Measurements from ENCODE around the gene UBXN1. TPM values are rescaled to one million over a fixed set of nuclear protein-coding genes. Genes with fewer than 3 reads are reported as not detected.

The UBXN1 gene
- total RNA-seq, 3 donors from 2014 or later, result 79.2 to 138 (median 87.3) TPM

DNA sequence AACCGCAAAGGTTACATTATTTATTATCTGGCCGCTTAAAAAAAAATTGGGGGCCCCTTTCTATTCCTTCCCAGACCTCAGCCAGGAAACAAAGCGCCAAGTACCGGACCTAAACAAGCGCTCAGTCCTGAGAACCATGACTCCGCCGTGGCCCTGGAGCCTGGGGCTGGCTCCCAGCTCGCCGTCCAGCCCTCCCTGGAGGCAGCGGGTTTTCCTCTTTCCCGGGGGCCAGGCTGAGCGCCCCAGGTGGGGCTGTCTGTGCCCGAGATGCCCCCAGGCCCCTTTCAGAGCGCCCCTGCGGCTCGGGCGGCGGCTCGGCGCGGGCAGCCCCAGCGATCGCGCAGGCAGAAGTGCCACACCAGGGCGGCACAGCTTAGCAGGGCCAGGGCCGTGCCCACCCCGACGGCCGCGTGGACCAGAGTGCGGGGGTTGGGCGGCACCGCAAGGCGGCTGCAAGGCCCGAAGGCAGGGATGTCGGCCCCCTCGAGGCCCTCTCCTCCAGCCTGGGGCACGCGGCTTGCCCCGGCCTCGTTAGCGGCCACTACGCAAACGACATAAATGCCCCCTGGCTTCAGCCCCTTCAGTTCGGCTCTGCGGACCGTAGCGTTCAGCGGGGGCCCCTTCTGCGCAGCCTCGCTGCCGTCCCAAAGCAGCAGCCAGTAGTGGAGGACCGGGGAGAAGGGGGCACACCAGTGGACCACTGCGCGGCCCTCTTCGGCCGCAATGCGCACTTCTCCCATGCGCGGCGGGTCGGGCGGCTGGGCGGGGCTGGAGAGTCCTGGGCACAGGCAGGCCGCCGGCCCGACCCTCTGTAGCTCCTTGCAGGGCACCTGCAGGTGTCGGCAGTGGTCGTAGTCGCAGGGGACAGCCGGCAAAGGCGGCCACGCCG, 8.9 kb upstream of the UBXN1 start:
- Histone ChIP-seq H3K4me1 (ENCODE audit: low read depth) (peaks cover 5% of the 10 kb centered on the region), H3K36me3 (ENCODE audit: low read depth) (no peaks in the 10 kb centered on the region), H3K9me3 (no peaks in the 10 kb centered on the region), H3K4me3 (no peak overlapping the region)
- TF ChIP-seq CTCF (IDR thresholded peaks at IDR 0.05), result no peak
- ATAC-seq, result peak; percentile 37
- intact Hi-C loops (cut with DNase I, micrococcal nuclease), result no loop called here
- peak in 1 of 3 donors; percentile 56 for DNase-seq

- intact Hi-C loops (cut with DNase I, micrococcal nuclease), result no loop called here
- DNase-seq, result peak; percentile 52 to 74 (median 68)
- Histone ChIP-seq H3K36me3 (ENCODE audit: low read depth) (no peaks in the 10 kb centered on the region), H3K4me3 (no peak overlapping the region), H3K9me3 (no peaks in the 10 kb centered on the region), H3K4me1 (ENCODE audit: low read depth) (peaks cover 18% of the 10 kb centered on the region)
- TF ChIP-seq CTCF (IDR thresholded peaks at IDR 0.05), result no peak
- peak; percentile 73 for ATAC-seq
These were observed 3.6 kb upstream of the UBXN1 start for GRCh38 chr11:62682518-62682917.

- intact Hi-C loops (cut with DNase I, micrococcal nuclease), result no loop called here
- no peak for TF ChIP-seq CTCF (IDR thresholded peaks at IDR 0.05)
- no peaks in the 10 kb centered on the region for H3K36me3 ChIP-seq (ENCODE audit: low read depth)
These were observed 2.0 kb upstream of the UBXN1 start for GRCh38 chr11:62680825-62681240.

GRCh38 chr11:62678433-62678769, 472 bp downstream of the UBXN1 start:
- ATAC-seq (peak; percentile 26), DNase-seq (no peak)
- no peak for TF ChIP-seq CTCF (IDR thresholded peaks at IDR 0.05)
- intact Hi-C loops (cut with DNase I, micrococcal nuclease), result no loop called here
- no peaks in the 10 kb centered on the region for H3K9me3 ChIP-seq
- H3K36me3 ChIP-seq (ENCODE audit: low read depth), result no peaks in the 10 kb centered on the region
- H3K4me3 ChIP-seq, result peak overlapping the region; percentile 99
- peaks cover 21% of the 10 kb centered on the region for H3K4me1 ChIP-seq (ENCODE audit: low read depth)

More at GRCh38 chr11:62680825-62681240, 2.0 kb upstream of the UBXN1 start:
- Histone ChIP-seq H3K4me3 (no peak overlapping the region), H3K9me3 (no peaks in the 10 kb centered on the region), H3K4me1 (ENCODE audit: low read depth) (peaks cover 19% of the 10 kb centered on the region)
- ATAC-seq (peak; percentile 78), DNase-seq (peak in 2 of 3 donors; percentile 34 to 65)

DNA sequence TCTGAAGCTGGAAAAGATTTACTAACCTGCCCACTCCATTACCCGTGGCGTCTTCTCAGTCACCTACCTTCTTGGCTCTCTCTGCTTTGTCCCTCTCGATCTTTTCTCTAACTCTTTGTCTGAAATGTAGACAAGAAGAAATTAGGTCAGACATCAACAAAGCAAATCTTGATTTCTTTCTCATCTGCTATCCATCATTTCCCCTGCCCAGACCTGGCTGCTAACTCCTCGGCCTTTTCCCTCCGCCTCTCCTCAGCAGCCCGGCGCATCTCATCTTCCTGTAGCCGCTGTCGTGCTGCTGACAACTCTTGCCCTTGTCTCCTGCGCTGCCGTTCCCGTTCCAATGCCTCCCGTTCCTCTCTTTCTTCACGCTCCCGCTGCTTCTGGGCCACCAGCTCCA, 1.2 kb downstream of the UBXN1 start:
- peaks cover 28% of the 10 kb centered on the region for H3K4me1 ChIP-seq (ENCODE audit: low read depth)
- DNase-seq (peak in 1 of 3 donors; percentile 41), ATAC-seq (no peak)
- no peaks in the 10 kb centered on the region for H3K36me3 ChIP-seq (ENCODE audit: low read depth)
- no peak for TF ChIP-seq CTCF (IDR thresholded peaks at IDR 0.05)
- H3K4me3 ChIP-seq, result no peak overlapping the region
- intact Hi-C loops (cut with DNase I, micrococcal nuclease), result no loop called here
- no peaks in the 10 kb centered on the region for H3K9me3 ChIP-seq
